Stimulated activated naive CD8-positive, alpha-beta T cell treated with anti-CD3 and anti-CD28 coated beads, Interleukin-15, Interleukin-2, amounts not matched to agents 100 U/mL and 50 U/mL, for 24 hours (primary cell): ENCODE measurements around the gene TUBB2A.
"Not testable (repeated sequence)": the region's sequence is repeated elsewhere in the genome, so short reads cannot be mapped to it uniquely, and the experiment has no call there.

Source experiments
- ATAC-seq: fragments of 150-1000 bp; cut with Tn5 transposase; one replicate; pipeline ENCODE4 v1.10.0; 2021
- DNase-seq: peaks from one replicate; pipeline ENCODE4 v3.0.0; 2021

Gene TUBB2A

GRCh38 chr6:3179945-3180344 is 22.6 kb upstream of the TUBB2A start:
- not testable (repeated sequence) for ATAC-seq

DNA sequence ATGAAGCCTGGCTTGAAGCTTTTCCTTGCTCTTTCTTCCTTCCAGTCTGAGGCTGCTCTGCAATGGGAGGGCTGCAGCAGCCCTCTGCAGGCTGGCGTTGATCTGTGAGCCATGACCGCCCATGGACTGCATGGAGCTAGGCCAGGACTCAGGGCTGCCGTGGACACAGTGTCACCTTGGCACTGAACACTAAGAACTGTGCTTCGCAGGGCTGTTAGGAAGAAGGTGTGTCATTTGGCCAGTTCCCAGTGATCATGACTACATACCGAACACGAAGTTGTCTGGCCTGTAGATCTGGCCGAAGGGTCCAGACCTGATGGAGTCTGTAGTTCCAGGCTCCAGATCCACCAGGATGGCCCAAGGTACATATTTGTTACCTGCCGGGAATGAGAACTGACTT is 21.3 kb upstream of the TUBB2A start:
- not testable (repeated sequence) for DNase-seq, ATAC-seq

More at GRCh38 chr6:3179945-3180344, 22.6 kb upstream of the TUBB2A start:
- not testable (repeated sequence) for DNase-seq

DNA sequence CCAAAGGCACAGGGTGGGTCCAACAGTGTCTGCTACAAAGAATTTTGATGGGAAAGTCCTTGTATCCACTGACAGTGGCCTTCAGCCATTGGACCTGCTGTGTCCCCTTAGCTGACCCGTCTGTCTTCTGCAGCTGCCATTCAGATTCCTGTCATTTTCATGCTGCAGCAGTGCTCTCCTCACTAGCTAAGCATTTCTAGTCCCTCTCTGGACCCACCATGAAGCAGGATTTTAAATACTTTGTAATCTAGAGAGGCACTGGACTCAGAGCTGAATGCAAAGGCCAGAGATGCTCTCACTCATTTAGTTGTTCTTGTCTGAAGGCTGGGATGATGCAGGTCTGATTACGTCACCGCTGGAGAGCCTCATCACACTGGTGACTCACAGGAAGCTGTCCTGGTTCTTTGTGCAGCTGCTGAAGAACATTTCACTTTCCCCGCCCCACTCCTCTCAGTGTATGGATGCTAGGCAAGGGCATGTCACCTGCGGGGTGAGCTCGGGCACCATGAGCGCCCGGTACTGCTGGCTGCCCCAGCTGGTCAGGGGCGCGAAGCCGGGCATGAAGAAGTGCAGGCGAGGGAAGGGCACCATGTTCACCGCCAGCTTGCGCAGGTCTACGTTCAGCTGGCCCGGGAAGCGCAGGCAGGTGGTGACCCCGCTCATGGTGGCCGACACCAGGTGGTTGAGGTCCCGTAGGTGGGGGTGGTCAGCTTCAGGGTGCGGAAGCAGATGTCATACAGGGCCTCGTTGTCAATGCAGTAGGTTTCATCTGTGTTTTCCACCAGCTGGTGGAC is 19.4 kb upstream of the TUBB2A start:
- peak; percentile 28 for DNase-seq
- ATAC-seq: peak; percentile 84

DNA sequence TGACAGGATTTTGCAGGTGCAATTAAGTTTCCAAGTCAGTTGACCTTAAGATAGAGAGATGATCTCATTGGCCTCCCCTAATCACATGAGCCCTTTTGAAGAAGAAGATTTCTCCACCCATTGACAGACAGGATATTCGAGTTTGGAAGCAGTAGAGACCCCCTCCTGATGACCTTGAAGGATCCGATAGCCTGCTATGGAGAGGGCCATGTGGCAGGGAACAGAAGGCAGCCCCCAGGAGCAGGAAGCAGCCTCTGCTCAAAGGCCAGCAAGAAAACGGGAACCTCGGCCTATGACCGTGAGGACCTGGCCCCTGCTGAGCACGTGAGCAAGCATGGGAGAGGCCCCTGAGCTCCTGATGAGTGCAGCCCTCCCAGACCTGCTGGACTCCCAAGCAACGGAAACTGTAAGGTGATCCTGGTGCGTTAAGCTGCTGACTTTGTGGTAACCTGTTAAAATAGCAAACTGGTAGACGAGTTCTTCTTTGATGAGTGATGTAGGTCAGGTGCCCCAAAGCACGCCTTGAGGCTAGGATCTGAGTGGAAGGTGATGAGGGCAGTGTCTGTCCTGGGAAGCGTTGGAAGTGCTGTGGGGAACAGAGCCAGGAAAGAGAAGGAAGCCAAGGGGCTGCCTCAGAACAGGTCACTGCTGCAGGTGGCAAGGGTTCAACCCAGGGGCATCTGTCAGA is 18.5 kb upstream of the TUBB2A start:
- ATAC-seq (no peak), DNase-seq (no peak)

- not testable (repeated sequence) for DNase-seq, ATAC-seq
Observed at GRCh38 chr6:3173636-3174089, 16.3 kb upstream of the TUBB2A start.

DNA sequence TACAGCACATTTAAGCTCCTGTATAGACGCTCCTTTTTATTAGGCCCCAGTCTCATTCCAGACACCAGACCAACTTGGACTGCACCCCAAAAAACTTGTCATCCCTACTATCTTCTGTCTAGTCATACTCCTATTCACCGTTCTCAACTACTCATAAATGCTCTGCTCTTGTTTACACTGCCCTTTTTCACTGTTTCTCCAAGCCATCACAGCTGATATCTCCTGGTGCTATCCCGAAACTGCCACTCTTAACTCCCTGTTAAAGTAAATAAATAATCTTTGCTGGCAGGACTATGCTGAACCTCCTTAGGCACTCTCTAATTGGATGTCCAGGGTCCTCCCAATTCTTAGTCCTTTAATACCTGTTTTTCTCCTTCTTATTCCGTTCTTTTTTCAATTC is 15.4 kb upstream of the TUBB2A start:
- ATAC-seq, DNase-seq: not testable (repeated sequence)

DNA sequence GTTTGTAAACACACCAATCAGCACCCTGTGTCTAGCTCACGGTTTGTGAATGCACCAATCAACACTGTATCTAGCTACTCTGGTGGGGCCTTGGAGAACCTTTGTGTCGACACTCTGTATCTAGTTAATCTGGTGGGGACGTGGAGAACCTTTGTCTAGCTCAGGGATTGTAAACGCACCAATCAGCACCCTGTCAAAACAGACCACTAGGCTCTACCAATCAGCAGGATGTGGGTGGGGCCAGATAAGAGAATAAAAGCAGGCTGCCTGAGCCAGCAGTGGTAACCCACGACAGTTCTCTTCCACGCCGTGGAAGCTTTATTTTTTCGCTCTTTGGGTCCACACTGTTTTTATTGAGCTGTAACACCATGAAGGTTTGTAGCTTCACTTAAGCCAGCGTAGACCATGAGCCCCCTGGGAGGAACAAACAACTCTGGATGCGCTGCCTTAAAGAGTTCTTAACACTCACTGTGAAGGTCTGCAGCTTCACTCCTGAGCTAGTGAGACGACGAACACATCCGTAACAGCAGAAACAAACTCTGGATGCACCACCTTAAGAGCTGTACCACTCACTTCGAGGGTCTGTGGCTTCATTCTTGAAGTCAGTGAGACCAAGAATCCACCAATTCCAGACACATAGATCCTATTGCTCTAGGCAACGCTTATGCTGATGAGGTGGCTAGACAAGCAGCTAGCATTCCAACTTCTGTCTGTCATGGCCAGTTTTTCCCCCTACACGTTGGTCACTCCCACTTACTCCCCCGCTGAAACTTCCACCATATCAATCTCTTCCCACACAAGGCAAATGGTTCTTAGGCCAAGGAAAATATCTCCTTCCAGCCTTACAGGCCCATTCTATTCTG is 14.2 kb upstream of the TUBB2A start:
- DNase-seq, ATAC-seq: not testable (repeated sequence)

- DNase-seq, ATAC-seq: not testable (repeated sequence)
Observed at GRCh38 chr6:3170676-3171075, 13.3 kb upstream of the TUBB2A start.

DNA sequence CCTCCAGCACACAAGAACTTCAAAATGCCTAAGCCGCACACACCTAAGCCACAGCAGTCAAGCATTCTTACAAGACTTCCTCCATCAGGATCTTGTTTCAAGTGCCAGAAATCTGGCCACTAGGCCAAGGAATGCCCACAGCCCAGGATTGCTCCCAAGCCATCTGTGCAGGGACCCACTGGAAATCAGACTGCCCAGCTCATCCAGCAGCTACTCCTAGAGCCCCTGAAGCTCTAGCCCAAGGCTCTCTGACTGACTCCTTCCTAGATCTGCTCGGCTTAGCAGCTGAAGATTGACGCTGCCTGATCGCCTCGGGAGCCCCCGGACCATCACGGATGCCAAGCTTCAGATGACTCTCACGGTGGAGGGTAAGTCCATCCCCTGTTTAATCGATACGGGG is 10.7 kb upstream of the TUBB2A start:
- ATAC-seq, DNase-seq: not testable (repeated sequence)

DNA sequence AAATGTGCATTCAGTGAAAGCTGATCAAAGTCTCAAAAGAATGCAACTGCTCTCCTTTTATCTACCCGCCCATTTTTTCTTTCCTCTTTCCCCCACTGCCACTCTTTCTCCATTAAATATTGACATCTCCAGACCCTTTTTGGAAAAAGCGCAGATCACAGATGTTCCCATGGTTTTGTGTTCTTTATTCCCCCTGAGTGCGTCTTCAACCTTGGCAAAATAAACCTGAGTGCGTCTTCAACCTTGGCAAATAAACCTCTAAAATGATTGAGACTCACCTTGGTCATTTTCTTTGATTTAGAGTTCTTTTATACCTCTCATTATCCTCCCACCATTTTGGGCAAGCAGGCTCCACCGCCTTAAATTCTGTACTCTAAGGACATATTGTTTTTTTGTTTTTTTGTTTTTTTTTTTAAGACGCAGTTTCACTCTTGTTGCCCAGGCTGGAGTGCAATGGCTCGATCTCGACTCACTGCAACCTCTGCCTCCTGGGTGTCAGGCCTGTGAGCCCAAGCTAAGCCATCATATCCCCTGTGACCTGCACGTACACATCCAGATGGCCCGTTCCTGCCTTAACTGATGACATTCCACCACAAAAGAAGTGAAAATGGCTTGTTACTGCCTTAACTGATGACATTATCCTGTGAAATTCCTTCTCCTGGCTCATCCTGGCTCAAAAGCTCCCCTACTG is 9.3 kb upstream of the TUBB2A start:
- not testable (repeated sequence) for DNase-seq, ATAC-seq

DNA sequence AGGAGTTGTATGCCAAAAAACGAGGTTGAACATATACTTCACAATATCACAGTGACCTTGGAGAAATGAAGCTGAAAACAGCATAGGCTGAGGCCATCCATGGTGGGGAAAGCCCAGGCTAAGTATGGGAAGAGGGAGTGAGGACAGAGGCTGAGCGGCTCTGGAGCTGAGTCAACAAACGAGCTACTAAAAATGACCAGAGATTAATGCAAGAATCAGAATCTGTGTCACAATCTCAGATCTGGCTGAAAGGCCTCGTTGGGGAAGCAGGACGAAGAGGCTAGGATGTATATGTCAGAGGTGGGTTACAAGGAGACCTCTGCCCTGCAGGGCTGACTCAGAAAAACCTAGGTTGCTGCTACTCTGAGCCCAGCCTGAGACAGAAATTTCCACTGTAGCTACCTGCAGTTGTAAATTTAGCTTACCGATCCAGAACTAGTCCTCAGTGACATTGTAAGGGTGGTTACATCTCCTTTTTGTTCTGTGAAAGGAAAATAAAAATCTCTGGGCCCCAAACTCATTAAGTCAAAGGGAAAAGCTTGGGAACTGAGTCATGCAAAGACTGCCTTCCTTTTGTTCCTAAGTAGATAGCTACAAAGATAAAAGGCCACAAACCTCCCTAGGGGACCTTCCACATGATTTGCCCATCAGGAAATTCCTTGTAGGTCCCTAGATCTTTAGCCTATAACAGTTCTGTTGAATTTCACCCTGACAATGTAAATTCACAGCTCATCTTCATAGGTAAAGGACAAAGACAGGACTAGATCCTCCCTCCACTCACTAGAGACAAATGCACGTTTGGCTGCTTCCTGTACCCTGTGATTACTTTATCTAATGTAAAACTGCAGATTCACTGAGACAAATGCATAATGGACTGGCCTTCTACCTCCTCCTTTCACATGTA is 8.5 kb upstream of the TUBB2A start:
- DNase-seq (no peak), ATAC-seq (no peak)

- ATAC-seq (no peak), DNase-seq (no peak)
Observed at GRCh38 chr6:3164388-3164787, 7.0 kb upstream of the TUBB2A start.

DNA sequence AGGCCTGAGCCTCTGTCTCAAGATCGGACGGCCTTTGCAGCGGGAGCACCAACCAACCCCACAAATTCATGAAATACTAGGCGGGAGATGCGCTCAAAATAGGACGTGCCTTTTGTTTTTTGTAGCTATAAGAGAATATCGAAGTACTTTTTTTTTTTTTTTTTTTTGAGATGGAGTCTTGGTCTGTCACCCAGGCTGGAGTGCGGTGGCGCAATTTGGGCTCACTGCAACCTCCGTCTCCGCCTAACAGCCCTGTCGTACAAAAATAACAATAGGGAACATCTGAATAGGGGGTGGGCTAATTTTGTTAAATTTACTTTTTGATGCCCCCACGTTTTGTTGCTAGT is 5.9 kb upstream of the TUBB2A start:
- DNase-seq (no peak), ATAC-seq (no peak)

- peak; percentile 70 for ATAC-seq
- DNase-seq: peak; percentile 67
Observed at GRCh38 chr6:3162565-3163247, 5.4 kb upstream of the TUBB2A start.

DNA sequence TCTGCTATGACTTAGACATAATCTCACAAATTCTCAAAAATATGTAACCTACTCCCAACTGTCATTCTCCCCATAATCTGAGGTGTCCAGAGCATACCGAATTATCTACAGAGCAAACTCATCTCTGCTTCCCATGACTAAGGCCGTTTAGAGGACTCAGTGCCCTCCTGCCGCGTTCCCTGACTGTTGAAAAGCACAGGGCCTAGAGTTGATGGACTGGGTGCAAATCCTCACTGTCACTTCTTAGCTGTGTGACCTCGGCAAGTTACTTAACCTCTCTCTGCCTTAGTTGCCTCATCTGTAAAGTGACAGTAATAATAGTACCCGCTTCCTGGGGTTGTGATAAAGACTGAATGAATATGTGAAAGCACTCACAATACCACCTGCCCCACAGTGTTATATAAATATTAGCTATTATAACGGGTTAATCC is 4.7 kb upstream of the TUBB2A start:
- ATAC-seq (no peak), DNase-seq (no peak)

DNA sequence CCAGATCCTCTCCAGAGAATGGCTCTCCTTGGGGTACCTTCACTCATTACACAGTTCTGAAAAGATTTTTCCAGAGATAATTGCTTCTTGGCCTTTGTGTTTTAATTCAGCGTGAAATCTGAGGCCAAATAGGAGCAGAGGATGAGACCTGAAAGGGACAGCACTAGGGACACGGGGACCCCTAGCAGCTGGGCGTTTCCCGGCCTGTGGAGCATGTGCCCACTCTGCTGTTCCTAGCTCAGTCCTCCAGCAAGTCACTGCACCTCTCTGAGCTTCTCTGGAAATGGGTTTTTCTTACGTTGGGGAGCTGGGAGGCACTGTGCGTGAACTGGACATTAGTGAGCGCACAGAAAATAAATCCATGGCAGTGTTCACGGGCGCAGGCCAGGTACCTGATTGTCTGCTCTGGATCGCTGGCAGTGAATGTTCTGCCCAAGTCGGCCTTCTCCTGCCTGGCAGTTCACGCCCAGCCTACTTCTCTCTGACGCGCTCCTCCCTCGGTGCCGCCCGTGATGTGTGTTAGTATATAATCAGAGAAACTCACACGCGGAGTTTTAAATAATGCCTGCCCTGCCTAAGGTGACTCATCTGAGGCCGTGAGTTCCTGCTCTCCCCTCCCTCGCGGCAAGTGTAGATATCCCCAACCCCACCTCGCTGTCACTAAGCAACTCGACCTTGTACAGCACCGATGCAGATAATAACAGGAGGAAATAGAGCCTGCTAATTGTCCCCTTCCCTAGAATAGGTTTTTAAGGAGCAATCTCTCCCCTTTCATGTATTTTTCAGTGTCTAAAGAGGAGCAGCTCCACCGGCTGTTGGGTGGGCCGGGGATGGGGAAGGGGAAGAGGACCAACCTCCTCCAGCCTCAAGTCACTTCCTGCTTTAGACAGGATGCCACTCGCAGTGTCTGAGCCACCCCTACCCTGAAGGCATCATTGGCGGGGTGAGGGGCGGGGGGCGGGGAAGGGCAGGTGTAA is 2.7 kb upstream of the TUBB2A start:
- peak; percentile 31 for DNase-seq

DNA sequence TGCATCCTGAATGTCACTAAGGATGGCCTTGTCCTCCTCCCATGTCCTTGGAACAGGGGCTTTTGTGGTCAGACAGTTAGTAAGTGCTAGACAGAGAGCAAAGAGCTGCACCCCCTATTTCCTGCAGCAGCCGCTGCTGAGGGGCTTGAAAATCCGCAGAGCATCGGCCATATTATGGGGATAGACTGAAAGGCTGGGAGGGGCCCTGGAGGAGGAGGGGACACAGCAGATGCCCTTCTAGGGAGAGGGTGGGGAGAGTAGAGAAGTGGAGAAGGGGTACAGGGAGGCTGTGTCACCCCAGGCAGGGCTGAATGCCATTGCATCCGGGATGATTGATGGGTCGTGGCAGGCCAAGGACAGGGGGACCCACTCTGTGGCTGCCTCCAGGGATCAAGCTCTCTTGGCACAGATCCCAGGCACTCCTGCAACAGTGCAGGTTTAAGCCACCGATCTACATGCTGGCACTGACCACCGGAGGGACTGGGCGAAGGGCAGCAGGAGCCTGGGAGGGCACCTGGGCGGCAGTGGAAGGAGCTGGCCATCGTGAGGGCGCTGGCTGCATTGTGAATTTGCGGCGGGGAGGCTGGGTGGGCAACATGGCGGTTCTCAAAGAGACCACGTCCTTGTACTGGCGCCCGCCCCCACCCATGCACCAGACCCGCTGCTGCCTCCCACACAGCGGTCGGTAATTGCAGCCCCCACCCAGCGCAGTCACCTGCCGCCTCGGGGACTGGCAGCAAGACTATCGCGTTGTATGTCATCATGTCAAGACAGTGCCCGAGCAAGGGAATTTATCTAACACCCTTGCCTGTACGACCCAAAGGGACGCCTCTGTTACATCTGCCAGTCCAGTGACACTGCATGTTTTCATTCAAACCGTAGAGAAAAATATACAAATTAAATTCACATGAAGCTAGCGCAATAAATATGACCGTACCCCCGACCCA is 887 bp downstream of the TUBB2A start:
- peak; percentile 17 for DNase-seq
- ATAC-seq: not testable (repeated sequence)

More for the DNA sequence above, 2.7 kb upstream of the TUBB2A start:
- ATAC-seq: peak; percentile 12

GRCh38 chr6:3155416-3155815 is 1.9 kb downstream of the TUBB2A start:
- not testable (repeated sequence) for ATAC-seq, DNase-seq
